ENCODE results near the gene RAPGEF4.

RAPGEF4 gene

GRCh38 chr2:173066887-173067676, 331.4 kb downstream of the RAPGEF4 start:
- Histone ChIP-seq H3K9me3 (no peaks in the 10 kb centered on the region), H3K27me3 (no peaks in the 10 kb centered on the region; the same call in 1 of the 2 replicates), H3K4me3 (ENCODE audit: low read depth, low read length) (no peak overlapping the region), H3K4me1 (no peaks in the 10 kb centered on the region), H3K36me3 (no peaks in the 10 kb centered on the region)
- TF ChIP-seq, protein P1, sequence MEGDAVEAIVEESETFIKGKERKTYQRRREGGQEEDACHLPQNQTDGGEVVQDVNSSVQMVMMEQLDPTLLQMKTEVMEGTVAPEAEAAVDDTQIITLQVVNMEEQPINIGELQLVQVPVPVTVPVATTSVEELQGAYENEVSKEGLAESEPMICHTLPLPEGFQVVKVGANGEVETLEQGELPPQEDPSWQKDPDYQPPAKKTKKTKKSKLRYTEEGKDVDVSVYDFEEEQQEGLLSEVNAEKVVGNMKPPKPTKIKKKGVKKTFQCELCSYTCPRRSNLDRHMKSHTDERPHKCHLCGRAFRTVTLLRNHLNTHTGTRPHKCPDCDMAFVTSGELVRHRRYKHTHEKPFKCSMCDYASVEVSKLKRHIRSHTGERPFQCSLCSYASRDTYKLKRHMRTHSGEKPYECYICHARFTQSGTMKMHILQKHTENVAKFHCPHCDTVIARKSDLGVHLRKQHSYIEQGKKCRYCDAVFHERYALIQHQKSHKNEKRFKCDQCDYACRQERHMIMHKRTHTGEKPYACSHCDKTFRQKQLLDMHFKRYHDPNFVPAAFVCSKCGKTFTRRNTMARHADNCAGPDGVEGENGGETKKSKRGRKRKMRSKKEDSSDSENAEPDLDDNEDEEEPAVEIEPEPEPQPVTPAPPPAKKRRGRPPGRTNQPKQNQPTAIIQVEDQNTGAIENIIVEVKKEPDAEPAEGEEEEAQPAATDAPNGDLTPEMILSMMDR (IDR thresholded peaks at IDR 0.05; ENCODE audit: low read depth, low read length), result no peak
- no peak for DNase-seq

DNA sequence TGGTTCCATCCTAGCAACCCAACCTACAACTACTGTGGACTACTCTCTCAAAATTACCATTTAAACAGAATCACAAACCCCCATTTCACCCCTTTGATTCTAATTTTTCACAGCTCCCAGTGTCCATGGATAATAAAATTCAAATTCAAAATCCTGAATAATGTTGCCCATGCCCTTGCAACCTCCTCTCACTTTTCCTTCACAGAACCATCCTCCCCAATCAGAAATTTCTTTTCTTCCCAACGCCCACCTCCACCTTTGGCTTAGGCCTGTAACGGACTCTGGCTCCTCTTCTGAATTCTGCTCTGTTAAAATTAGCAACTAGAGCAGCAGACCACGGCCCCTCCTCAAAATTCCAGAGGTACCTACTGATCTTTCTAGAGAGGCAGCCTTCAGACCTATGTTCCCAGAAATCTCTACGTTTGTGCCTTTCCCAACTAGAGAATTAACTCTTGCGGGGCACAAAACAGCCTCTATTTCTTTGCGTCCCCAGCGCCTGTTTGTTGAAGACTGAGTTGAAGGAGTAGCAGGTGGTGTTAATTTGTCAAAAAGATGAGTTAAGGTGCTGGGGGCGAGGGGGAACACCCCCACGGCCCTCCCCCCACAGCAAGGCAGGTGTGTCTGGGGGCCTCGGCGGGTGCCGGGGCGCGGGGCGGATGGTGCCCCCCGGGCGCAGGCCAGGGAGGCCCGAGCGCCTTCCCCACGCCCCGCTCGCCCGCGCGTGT, 339.6 kb downstream of the RAPGEF4 start:
- no peaks in the 10 kb centered on the region for H3K4me1 ChIP-seq
- no peaks in the 10 kb centered on the region for H3K27me3 ChIP-seq
- H3K36me3 ChIP-seq, result no peaks in the 10 kb centered on the region
- H3K9me3 ChIP-seq, result no peaks in the 10 kb centered on the region
- H3K4me3 ChIP-seq (ENCODE audit: low read depth, low read length), result peak overlapping the region; percentile 76
- TF ChIP-seq, protein P1 (IDR thresholded peaks at IDR 0.05; ENCODE audit: low read depth, low read length), result no peak
- no peak for DNase-seq

DNA sequence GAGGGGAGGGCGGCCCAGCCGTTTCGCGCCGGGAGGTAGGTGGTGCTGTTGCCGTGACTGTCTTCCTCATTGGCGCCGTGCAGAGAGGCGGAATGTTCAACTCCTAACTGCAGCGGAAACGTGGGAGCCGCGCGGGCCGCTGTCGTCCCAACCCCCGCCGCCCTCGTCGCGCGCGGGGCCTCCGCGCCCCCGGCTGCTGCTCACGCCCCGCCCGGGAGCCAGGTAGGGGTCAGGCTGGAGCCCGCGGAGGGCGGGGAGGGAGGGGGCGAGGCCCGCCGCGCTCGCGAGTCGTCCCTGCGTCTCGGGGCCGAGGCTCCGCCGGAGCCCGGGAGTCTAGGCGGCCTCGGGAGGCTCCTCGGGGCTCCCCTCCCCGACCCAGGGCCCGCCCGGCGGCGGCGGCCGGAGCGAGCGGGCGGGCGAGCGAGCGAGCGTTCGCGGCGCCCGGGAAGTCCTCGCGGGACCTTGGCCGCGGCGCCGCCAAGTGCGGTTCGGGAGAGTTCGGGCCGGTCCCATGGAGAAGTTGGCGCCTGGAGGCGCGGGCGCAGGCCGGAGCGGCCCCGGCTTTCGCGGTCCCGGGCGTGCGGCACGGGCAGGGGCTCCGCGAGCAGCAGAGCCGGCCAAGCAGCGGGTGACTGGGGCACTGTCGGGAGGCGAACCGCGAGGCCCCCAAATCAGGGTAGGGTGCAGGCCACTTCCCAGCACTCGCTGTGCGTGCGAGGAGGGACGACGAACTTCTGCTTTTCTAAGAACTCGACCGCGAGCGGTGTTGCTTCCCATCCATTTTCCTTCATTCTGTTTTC, 340.3 kb downstream of the RAPGEF4 start, which contains the start of gene MAP3K20:
MAP3K20 (plus strand) TSS at position 66 of the 800 bp plus-strand sequence. CDS start 15,186 bp downstream, outside the sequence.
- peak; percentile 63 for DNase-seq
- H3K4me3 ChIP-seq (ENCODE audit: low read depth, low read length), result peak within 1 kb of the TSS; percentile 76
- H3K36me3 ChIP-seq, result no peaks in the 10 kb centered on the region
- TF ChIP-seq, protein P1 (IDR thresholded peaks at IDR 0.05; ENCODE audit: low read depth, low read length), result 0 out of 2 replicates have a peak, but pooled peaks have one; percentile 19
- H3K4me1 ChIP-seq, result no peaks in the 10 kb centered on the region
- no peaks in the 10 kb centered on the region for H3K27me3 ChIP-seq
- H3K9me3 ChIP-seq, result no peaks in the 10 kb centered on the region

- H3K36me3 ChIP-seq, result no peaks in the 10 kb centered on the region
- H3K4me3 ChIP-seq (ENCODE audit: low read depth, low read length), result peak overlapping the region; percentile 76
- no peaks in the 10 kb centered on the region for H3K9me3 ChIP-seq
- H3K4me1 ChIP-seq, result no peaks in the 10 kb centered on the region
- DNase-seq, result peak; percentile 35
- H3K27me3 ChIP-seq, result no peaks in the 10 kb centered on the region
- TF ChIP-seq, protein P1 (IDR thresholded peaks at IDR 0.05; ENCODE audit: low read depth, low read length), result no peak
Observed at GRCh38 chr2:173076581-173077345, 341.1 kb downstream of the RAPGEF4 start.

GRCh38 chr2:173077506-173078177, 342.0 kb downstream of the RAPGEF4 start:
- TF ChIP-seq, protein P1 (IDR thresholded peaks at IDR 0.05; ENCODE audit: low read depth, low read length), result no peak
- Histone ChIP-seq H3K9me3 (no peaks in the 10 kb centered on the region), H3K27me3 (no peaks in the 10 kb centered on the region), H3K4me3 (ENCODE audit: low read depth, low read length) (peak overlapping the region; percentile 76), H3K4me1 (no peaks in the 10 kb centered on the region), H3K36me3 (no peaks in the 10 kb centered on the region)
- no peak for DNase-seq

All from BE2C (cell line).